K562 (cell line): ENCODE data around the gene SCRN2. TPM values are rescaled to one million over a fixed set of nuclear protein-coding genes. Genes with fewer than 3 reads are reported as not detected.

ENCODE experiments used
- ATF1 ChIP-seq, 2 experiments: fragments of 450-650 bp in 1 of 2; IDR thresholded peaks; 2 replicates each; pipeline ENCODE4 v1.6.1; 2016; ENCODE audit warnings: missing compliant biosample characterization in 1 of 2, missing genetic modification characterization in 1 of 2
- BRF1 ChIP-seq: IDR thresholded peaks from 3 replicates; pipeline ENCODE4 v1.6.1; 2011; ENCODE audit warnings: borderline replicate concordance, mild to moderate bottlenecking; ENCODE audit not compliant: insufficient read length; ENCODE audit errors: extremely low read depth
- ELF1 ChIP-seq: fragments of 200-800 bp; sonication (Bioruptor generic); IDR thresholded peaks from 2 replicates; pipeline ENCODE4 v1.6.1; 2016; ENCODE audit warnings: missing genetic modification characterization, missing compliant biosample characterization
- ESRRA ChIP-seq: fragments of 450-650 bp; IDR thresholded peaks from 2 replicates; pipeline ENCODE4 v1.6.1; 2014; ENCODE audit warnings: low read depth, mild to moderate bottlenecking, moderate library complexity, borderline replicate concordance
- ETS1 ChIP-seq: conservative IDR thresholded peaks from 2 replicates; pipeline ENCODE4 v1.6.1; 2011; ENCODE audit warnings: low read depth, mild to moderate bottlenecking, low read length; ENCODE audit not compliant: control insufficient read depth
- GABPA ChIP-seq: fragments of 200-800 bp; sonication (Bioruptor generic); conservative IDR thresholded peaks from 2 replicates; pipeline ENCODE4 v1.6.1; 2016; ENCODE audit warnings: low read depth, missing genetic modification characterization, missing compliant biosample characterization
- L3MBTL2 ChIP-seq: fragments of 450-650 bp; IDR thresholded peaks from 2 replicates; pipeline ENCODE4 v1.6.1; 2016; ENCODE audit warnings: mild to moderate bottlenecking, moderate library complexity
- LEF1 ChIP-seq: fragments of 450-650 bp; IDR thresholded peaks from 2 replicates; pipeline ENCODE4 v1.6.1; 2016; ENCODE audit warnings: mild to moderate bottlenecking
- MEF2D ChIP-seq: conservative IDR thresholded peaks from 2 replicates; pipeline ENCODE4 v1.6.1; 2016; ENCODE audit warnings: low read depth, missing genetic modification characterization, missing compliant biosample characterization
- NFATC3 ChIP-seq: fragments of 450-650 bp; IDR thresholded peaks from 2 replicates; pipeline ENCODE4 v1.6.1; 2017; ENCODE audit warnings: mild to moderate bottlenecking
- NFIC ChIP-seq: fragments of 450-650 bp; IDR thresholded peaks from 2 replicates; pipeline ENCODE4 v1.6.1; 2017; ENCODE audit warnings: mild to moderate bottlenecking, inconsistent platforms
- NKRF ChIP-seq: fragments of 450-650 bp; IDR thresholded peaks from 2 replicates; pipeline ENCODE4 v1.6.1; 2016; ENCODE audit warnings: borderline replicate concordance
- PML ChIP-seq: IDR thresholded peaks from 2 replicates; pipeline ENCODE4 v1.6.1; 2012; ENCODE audit warnings: low read length, inconsistent platforms
- SMAD3 ChIP-seq: fragments of 450-650 bp; formaldehyde crosslinking; conservative IDR thresholded peaks from 2 replicates; pipeline ENCODE4 v1.4.0; 2020; ENCODE audit warnings: mild to moderate bottlenecking
- SMARCC2 ChIP-seq: fragments of 450-650 bp; IDR thresholded peaks from 2 replicates; pipeline ENCODE4 v1.6.1; 2017; ENCODE audit warnings: antibody characterized with exemption, moderate library complexity, mild to moderate bottlenecking, low read depth
- STAT5A ChIP-seq: IDR thresholded peaks from 2 replicates; pipeline ENCODE4 v1.6.1; 2012; ENCODE audit warnings: low read length, inconsistent platforms, borderline replicate concordance
- TAF7 ChIP-seq: fragments of 450-650 bp; IDR thresholded peaks from 2 replicates; pipeline ENCODE4 v1.6.1; 2016; ENCODE audit warnings: missing genetic modification characterization, missing compliant biosample characterization
- TAF9B ChIP-seq: fragments of 450-650 bp; IDR thresholded peaks from 2 replicates; pipeline ENCODE4 v1.6.1; 2018; ENCODE audit warnings: mild to moderate bottlenecking; ENCODE audit not compliant: partially characterized antibody
- TEAD1 ChIP-seq, 2 experiments: fragments of 450-650 bp in 1 of 2; sonication (generic) in 1 of 2; formaldehyde crosslinking; IDR thresholded peaks; 2 replicates each; pipeline versions ENCODE4 v1.4.0 to v1.8.0; 2020 to 2022; ENCODE audit warnings: mild to moderate bottlenecking in 2 of 2, missing genetic modification reagents in 1 of 2
- ZNF140 ChIP-seq: fragments of 250-450 bp; sonication (Bioruptor Pico); IDR thresholded peaks from 2 replicates; pipeline ENCODE4 v1.8.0; 2021; ENCODE audit warnings: moderate library complexity, mild to moderate bottlenecking, inconsistent platforms
- ZNF184 ChIP-seq: sonication (generic); formaldehyde crosslinking; IDR thresholded peaks from 2 replicates; pipeline ENCODE4 v1.5.0; 2020; ENCODE audit warnings: missing genetic modification reagents
- ZNF41 ChIP-seq: fragments of 250-450 bp; sonication (Bioruptor Pico); conservative IDR thresholded peaks from 2 replicates; pipeline ENCODE4 v1.4.0; 2020; ENCODE audit warnings: mild to moderate bottlenecking
- ZNF740 ChIP-seq, 3 experiments: fragments of 200-800 bp in 1 of 3; sonication (Bioruptor generic) in 1 of 3; sonication (generic) in 1 of 3; formaldehyde crosslinking in 1 of 3; IDR thresholded peaks; 2 replicates each; pipeline versions ENCODE4 v1.6.1 to v1.8.0; 2016 to 2022; ENCODE audit warnings: mild to moderate bottlenecking in 2 of 3, missing compliant biosample characterization in 2 of 3, missing genetic modification characterization in 2 of 3, missing genetic modification reagents in 1 of 3
- ZSCAN29 ChIP-seq: fragments of 450-650 bp; IDR thresholded peaks from 2 replicates; pipeline ENCODE4 v1.6.1; 2017
- polyA plus RNA-seq, 8 experiments: library from polyadenylated mRNA; depleted of rRNA in 4 of 8; stranded (reverse) in 5 of 8; unstranded in 3 of 8; fragments of >200 nt; fragmentation: Nextera tagmentation in 2 of 8; fragmentation: Illumina TruSeq in 1 of 8; extraction: Ambion mirVana in 2 of 8; extraction: Trizol in 1 of 8; gene quantifications; 2 replicates each; pipeline versions ENCODE4 v1.2.1 to v1.2.3, GENCODE V29; 2011 to 2014; ENCODE audit warnings: inconsistent platforms in 1 of 8, missing spikeins in 1 of 8
- total RNA-seq, 7 experiments: library from RNA; depleted of rRNA in 6 of 7; stranded (reverse); fragments of >200 nt in 6 of 7; fragmentation: Illumina TruSeq in 2 of 7; extraction: Trizol in 2 of 7; gene quantifications; 2 replicates each; pipeline versions ENCODE4 v1.2.1 to v1.2.3, GENCODE V29; 2011 to 2021; ENCODE audit warnings: low replicate concordance in 1 of 7

Gene SCRN2
- total and polyA plus RNA-seq, 9 of the 15 experiments (the other 6 are each of a cell fraction or from before 2014, with no cell fraction given), result 0.25 to 32.9 (median 13.6) TPM

- TF ChIP-seq MEF2D (tag) (0 out of 2 replicates have a peak, but pooled peaks have one; percentile 19), STAT5A (no peak), TEAD1 (CRISPR knock-in tag; IDR thresholded peaks at IDR 0.05) (0 out of 4 replicates have a peak, but pooled peaks of 1 of the 2 experiments have one; percentile 41), PML (peak; percentile 16; the same call in 1 of the 2 replicates), TAF9B (no peak), SMARCC2 (no peak), ZSCAN29 (no peak), TAF7 (tag) (peak; percentile 6; the same call in 1 of the 2 replicates), ETS1 (peak; percentile 59; the same call in 1 of the 2 replicates), ZNF184 (CRISPR knock-in tag) (no peak), NFATC3 (no peak), ATF1 (CRISPR knock-in tag; IDR thresholded peaks at IDR 0.05) (no peak), ATF1 (tag; IDR thresholded peaks at IDR 0.05) (peak; percentile 28; the same call in 1 of the 2 replicates), SMAD3 (CRISPR knock-in tag) (no peak), ELF1 (tag) (peak; percentile 88), ZNF740 (CRISPR knock-in tag; IDR thresholded peaks at IDR 0.05) (no peak), ZNF740 (tag; IDR thresholded peaks at IDR 0.05) (no peak), NFIC (peak; percentile 92), LEF1 (no peak), GABPA (peak; percentile 90), L3MBTL2 (0 out of 2 replicates have a peak, but pooled peaks have one; percentile 15), NKRF (peak; percentile 85), ZNF41 (CRISPR knock-in tag) (no peak), ZNF140 (no peak), ESRRA (no peak), BRF1 (no peak)
These were observed 19.4 kb downstream of the SCRN2 start, which contains the start of gene OSBPL7 (continued) for GRCh38 chr17:47821424-47822391.
